Activated CD8-positive, alpha-beta memory T cell treated with anti-CD3 and anti-CD28 coated beads for 48 hours (primary cell): ENCODE results near the gene SWI5.
"Not testable (repeated sequence)": the region's sequence is repeated elsewhere in the genome, so short reads cannot be mapped to it uniquely, and the experiment has no call there.

ENCODE experiments used
- DNase-seq, 3 experiments: peaks; one replicate each; pipeline ENCODE4 v3.0.0-alpha.2; 2020; ENCODE audit warnings: low read depth in 2 of 3, low spot score in 2 of 3

The SWI5 gene

GRCh38 chr9:128276574-128277270 is 646 bp downstream of the SWI5 start:
- no peak for DNase-seq

DNA sequence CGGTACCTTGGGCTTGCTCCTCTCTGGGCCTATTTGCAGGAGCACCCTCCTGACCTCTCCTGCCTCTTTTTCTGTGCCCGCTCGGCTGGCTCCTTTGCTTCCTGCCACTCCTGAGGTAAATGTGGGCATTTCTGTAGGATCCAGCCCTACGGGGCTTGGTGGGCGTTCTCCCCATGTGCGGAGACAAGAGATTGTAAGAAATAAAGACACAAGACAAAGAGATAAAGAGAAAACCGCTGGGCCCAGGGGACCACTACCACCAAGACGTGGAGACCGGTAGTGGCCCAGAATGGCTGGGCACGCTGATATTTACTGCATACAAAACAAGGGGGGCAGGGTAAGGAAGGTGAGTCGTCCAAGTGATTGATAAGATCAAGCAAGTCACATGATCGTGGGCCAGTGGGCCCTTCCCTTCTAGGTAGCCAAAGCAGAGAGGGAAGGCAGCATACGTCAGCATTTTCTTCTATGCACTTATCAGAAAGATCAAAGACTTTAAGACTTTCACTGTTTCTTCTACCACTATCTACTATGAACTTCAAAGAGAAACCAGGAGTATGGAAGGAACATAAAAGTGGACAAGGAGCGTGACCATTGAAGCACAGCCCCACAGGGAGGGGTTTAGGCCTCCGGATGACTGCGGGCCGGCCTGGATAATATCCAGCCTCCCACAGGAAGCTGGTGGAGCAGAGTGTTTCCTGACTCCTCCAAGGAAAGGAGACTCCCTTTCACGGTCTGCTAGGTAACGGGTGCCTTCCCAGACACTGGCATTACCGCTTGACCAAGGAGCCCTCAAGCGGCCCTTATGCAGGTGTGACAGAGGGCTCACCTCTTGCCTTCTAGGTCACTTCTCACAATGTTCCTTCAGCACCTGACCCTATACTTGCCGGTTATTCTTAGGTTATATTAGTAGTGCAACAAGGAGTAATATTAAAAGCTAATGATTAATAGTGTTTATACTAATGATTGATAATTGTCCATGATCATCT is 3.3 kb downstream of the SWI5 start:
- not testable (repeated sequence) for DNase-seq

GRCh38 chr9:128280084-128280622 is 4.1 kb downstream of the SWI5 start:
- no peak for DNase-seq

DNA sequence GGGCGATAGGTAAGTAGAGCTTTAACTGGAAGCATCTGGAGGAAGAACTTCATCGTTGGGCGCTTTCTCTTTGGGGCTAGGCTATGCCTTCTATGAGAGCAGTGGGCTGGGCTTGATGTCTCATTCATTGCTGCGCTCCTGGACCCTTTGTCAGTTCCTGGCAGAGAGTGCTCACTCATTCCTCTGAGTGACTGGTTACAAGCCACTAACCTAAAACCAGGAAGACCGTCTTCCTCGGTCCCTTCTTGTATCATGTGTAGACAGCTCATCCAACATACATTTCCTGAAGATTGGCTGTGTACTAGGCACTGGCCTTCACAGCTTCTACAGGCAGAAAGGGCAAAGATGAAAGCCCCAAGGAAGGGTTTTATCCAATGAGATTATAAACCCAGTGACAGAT is 6.4 kb downstream of the SWI5 start:
- no peak for DNase-seq

- DNase-seq = no peak
Measured at GRCh38 chr9:128285033-128285784, 9.1 kb downstream of the SWI5 start.

DNA sequence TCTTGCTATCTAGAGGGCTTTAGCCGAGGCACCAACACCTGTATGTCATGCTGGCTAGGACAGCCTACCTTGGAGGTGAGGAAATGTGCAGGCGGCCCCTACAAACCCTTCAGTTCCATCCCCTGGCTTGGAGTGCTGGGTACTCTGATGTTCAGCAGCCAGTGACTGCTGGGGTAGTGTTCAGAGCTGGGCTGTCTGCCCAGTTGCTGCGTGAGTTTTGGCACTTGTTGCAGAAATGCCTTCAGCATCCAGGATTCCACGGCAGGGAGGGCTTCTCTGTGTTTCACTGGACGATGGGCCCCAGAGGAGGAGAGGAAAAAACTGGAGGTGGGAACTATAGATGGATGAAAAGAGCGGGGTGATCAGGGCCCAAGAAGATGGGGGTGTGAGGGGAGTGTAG is 10.4 kb downstream of the SWI5 start:
- no peak for DNase-seq

GRCh38 chr9:128288273-128289004 is 12.4 kb downstream of the SWI5 start:
- no peak for DNase-seq

GRCh38 chr9:128292009-128292408 is 15.9 kb downstream of the SWI5 start:
- no peak for DNase-seq

- DNase-seq = no peak
Measured at GRCh38 chr9:128293091-128293490, 17.0 kb downstream of the SWI5 start.

GRCh38 chr9:128294142-128294541 is 18.1 kb downstream of the SWI5 start:
- DNase-seq = no peak

DNA sequence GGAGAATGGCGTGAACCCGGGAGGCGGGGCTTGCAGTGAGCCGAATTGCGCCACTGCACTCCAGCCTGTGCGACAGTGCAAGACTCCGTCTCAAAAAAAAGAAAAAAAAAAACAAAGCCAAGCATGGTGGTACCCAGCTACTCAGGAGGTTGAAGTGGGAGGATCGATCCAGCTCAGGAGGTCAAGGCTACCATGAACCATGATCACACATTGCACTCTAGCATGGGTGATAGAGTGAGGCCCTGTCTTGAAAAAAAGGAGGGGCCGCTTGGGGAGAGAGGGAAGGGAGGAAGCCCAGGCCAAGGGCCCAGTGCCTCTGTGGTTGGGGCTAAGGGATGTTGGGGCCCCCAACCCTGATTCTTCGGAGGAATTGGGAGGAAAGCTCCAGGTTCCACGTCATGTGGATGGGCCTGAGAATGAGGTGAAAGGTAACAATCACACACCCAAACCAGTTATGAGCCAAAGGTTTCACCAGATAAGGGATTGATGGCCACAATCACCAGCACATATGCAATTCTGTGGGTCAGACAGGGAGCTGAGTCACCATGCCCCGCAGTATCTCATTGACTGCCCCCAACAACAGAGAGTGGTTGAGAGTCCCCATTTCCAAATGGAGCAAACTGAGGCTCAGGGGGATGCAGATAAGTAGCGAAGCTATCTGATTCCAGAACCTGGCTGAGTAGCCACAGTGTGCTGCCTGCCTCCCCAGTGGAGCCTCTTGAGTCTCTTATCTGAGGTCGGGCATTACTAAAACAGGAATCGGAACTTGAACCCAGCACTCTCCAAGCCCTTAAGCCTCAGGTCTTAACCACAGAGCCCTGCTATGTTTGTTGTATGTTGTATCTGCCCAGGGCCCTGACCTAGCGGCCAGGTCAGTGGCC is 20.5 kb downstream of the SWI5 start:
- DNase-seq = no peak

- no peak for DNase-seq
Measured at GRCh38 chr9:128297221-128297773, 21.2 kb downstream of the SWI5 start.

DNA sequence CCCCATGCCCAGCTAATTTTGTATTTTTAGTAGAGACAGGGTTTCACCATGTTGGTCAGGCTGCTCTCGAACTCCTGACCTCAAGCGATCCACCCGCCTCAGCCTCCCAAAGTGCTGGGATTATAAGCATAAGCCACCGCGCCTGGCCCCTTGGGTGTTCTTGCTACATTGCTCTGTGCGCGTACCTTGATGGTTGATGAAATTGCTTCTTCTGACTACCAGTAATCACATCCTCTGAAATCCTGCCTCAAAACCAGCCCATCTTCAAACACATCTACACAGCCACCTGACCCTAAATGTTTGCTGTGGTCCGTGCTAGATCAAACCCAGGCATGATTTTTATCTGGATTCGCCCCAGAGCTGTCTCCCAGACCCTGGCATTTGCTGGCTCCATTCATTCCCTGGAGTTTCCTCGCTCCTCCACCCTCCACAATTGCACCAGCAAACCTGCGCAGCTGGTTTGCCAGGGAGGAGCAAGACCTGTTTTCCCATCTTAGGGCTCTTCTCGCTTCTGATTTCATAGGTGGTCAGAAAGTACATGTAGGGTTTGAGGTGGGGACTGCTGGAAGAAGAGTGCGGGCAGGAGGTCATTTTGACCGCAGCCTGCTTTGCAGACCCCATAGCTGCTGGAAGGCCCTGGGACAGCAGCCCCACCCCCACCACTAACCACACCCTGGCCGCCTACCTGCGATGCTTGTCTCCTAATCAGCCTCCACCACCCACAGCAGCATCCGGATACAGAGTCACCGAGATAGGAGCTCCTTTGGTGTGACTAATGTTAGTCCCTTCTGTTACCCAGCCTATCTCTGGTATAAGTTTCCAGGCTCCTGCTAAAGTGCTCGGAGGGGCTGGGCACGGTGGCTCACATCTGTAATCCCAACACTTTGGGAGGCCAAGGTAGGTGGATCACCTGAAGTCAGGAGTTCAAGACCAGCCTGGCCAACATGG is 22.7 kb downstream of the SWI5 start:
- DNase-seq = no peak

GRCh38 chr9:128304136-128304970 is 28.3 kb downstream of the SWI5 start:
- DNase-seq = no peak

GRCh38 chr9:128304971-128305288 is 28.9 kb downstream of the SWI5 start:
- no peak for DNase-seq

DNA sequence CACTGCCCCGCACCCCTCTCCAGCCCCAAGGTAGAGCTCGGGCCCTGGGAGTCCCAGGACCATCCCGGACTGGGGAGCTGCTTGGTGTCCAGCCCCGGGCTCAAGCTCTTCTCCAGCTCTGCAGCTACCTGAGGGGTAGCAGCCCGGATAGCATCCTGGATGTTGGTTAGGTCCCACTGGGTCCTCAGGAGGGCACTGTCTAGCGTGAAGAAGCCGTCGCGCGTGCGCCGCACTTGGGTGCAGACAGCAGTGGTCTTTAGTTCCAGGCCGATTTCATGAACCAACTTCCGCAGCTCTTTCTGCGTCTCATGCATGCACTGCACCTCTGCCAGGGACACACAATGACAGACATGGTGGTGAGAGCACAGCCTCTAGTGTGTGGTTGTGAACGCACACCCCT is 33.5 kb downstream of the SWI5 start:
- DNase-seq = no peak

GRCh38 chr9:128310461-128310860 is 34.4 kb downstream of the SWI5 start:
- no peak for DNase-seq
